Lower leg skin (tissue), 3 donors: ENCODE measurements around the gene SPEF1.

Experiments used
- CTCF ChIP-seq, 3 donors: fragments of 450-650 bp; IDR thresholded peaks; one replicate each; pipeline ENCODE4 v1.5.1; 2016; ENCODE audit warnings: antibody characterized with exemption in 3 of 3, mild to moderate bottlenecking in 3 of 3, moderate library complexity in 2 of 3
- POLR2A ChIP-seq, 2 donors: fragments of 450-650 bp; IDR thresholded peaks; one replicate each; pipeline ENCODE4 v1.6.1; 2016 to 2017; ENCODE audit warnings: antibody characterized with exemption in 2 of 2, mild to moderate bottlenecking in 1 of 2, moderate library complexity in 1 of 2

GRCh38 chr20:3783511-3784195, 2.4 kb upstream of the SPEF1 start:
- no peak for TF ChIP-seq CTCF (IDR thresholded peaks at IDR 0.05)
- TF ChIP-seq POLR2A (IDR thresholded peaks at IDR 0.05): no peak
